ENCODE results near the gene VAC14.

The VAC14 gene

DNA sequence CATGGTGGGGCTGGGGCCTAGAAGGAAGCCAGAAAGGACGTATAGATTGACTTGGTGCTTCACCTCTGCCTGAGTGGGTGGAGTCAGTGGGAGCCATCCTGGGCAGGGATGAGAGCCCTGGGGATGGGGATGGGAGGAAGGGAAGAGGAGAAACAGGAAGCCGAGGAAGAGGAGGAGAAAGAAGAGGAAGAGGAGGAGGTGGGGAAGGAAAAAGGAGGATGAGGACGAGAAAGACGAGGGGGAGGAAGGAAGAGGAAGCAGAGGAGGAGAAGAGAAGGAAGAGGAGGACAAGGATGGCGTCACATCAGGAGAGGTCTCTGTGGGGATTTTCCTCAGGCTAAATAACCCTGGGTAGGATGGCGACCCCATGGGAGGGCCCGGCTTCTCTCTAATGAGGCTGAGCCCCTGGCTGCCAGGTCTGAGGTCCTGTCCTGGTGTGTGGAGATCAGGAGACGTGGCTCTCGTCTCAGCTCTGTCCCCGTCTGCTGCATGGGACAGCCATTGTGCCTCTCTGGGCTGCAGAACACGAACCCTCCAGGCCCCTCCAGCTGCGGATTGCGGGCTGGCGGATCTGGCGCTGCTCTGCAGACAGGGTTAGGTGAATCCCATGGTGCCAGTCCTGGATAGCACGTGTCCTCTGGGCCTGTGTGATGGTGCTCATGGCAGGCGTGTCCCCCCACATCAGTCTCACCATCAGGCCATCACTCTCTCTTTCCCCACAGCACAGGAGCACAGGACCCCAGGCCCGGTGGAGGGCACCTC lies 79.6 kb downstream of the VAC14 start:
- DNase-seq = no peak

- no peak for DNase-seq
Observed at GRCh38 chr16:70720425-70721201, 80.3 kb downstream of the VAC14 start.

- no peak for DNase-seq
Observed at GRCh38 chr16:70717065-70717464, 83.9 kb downstream of the VAC14 start.

- no peak for DNase-seq
Observed at GRCh38 chr16:70715860-70716357, 85.0 kb downstream of the VAC14 start.

GRCh38 chr16:70715055-70715858 lies 85.7 kb downstream of the VAC14 start:
- DNase-seq = no peak

DNA sequence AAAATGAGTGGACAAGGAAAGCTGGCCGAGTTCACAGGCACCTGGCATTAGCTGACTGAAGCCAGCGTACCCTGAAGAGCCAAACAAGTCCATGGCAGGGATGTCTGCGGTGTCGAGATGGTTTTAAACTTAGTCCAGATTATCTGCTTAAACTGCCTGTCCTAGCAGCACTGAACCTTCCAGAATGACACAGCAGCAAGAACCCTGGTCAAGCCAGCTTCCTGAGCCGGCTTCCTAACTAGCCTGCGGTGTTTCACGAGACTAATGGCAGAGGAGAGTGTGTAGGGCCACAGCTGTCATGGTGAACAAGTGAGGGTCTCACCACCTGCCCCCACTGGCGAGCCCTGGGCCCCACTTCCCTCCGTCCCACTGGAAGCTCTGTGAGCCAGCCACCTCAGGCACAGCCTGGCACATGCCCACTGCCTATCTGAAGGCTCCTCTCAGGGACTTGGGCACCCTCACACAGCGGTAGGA lies 86.3 kb downstream of the VAC14 start:
- DNase-seq = no peak

- no peak for DNase-seq
Observed at GRCh38 chr16:70713824-70714223, 87.1 kb downstream of the VAC14 start.

GRCh38 chr16:70713342-70713741 lies 87.6 kb downstream of the VAC14 start:
- DNase-seq = no peak

DNA sequence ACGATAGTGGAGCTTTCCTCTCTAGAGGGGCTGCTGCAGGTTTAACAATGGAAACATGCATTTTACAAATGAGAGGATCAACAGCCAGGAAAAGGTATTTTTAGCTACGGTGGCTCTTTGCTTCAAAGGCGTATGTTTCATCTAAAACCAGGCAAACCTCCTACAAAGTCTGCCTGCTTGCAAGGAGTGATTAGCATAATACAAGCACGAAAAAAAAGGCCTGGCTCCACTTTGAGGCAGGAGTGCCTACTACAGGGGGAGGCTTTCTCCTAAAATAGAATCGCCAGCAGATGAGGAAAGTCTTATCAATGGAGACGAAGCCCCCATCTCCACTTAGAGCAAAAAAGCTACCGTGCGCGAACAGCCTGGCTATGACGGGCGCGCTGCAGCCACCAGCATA lies 88.0 kb downstream of the VAC14 start:
- DNase-seq = no peak

GRCh38 chr16:70712359-70712758 lies 88.6 kb downstream of the VAC14 start:
- no peak for DNase-seq

DNA sequence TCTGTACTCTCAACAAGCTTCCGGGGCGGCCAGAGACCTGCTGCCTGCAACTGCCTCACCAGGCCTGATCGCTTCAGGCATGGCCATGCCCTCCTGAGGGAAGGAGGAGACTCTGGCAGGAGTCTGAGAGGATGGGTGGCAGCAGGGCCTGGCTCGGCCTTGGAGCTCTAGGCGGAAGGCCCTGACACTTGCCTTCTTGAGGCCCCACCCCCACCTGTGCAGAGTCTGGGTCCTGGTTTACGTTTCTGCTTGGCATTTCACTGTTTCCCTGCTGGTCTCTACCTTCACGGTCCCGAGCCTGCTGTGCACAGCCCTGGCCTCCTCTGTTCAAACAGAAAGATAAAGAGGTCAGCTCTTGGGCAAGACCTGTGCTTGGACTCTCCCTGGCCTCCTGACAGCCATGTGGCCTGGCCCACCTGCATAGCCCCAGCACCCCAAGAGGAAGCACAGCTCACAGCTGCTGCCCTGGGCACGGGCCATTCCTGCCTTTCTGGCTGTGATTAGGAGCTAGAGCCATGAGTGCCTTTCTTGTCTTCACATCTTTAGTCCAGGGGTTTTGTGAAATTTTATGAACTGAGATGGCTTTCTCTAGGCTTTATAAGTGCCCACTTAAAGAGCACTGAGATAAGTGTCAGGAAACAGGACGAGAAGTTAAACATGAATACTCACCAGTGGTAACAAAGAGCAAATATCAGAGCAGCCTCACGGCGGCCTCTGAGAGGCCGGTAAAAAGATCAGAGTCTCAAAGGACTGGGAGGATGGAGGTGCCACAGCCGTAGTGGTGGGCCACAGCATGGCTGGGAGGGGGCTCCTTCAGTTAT lies 89.5 kb downstream of the VAC14 start:
- no peak for DNase-seq

DNA sequence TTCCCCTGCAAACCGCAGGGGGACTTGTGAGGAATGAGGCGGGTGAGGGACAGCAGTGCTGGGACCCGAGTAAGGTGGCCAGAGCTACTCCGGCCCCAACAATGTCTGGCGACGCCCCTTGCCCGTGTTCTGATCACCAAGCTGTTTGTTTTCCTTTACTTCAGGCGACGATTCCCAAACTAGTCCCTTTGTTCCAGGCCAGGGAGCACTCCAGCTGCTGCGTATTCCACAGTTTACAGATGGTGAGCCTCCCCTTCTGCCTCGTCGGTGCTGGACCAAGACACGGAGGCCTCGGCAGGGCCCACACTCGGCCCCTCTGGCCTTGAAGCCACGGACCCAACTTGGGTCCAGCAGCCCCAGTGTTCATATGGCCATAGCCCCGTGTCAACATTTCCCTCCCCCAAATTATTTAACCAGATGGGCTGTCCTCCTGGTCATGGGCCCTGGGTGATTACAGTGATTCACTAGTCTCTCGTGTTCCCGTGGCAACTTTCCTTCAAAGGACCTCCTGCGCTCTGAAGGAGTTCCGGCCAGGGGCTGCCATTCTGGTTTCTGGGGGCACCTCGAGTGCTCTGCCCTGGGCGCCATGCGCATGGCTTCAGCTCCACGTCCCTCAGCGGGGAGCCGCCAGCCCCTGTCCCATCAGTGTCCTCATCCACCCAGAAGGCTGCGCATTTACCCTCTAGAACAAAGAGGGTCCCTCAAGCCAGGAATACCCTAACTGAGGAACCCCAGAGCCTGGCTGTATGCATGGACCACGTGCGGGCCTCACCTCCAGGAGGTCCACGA lies 90.3 kb downstream of the VAC14 start:
- no peak for DNase-seq

DNA sequence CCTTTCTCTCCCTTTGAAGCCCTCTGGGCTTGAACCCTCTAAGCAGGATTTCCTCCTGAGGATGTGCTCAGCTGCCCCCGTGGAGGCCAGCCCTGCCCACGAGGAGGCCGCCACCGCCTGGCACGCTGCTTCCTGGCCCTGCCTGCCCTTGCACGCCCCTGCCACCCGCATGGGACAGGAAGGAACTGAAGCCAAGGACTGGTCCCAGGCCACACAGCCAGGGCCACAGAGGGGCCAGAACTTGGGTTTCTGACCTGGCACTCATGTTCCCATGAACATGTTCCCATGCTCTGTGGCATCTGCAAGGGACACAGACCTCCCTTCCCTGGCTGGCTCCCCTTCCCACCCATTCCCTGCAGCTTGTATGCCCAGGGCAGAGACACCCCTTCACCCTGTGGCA lies 91.0 kb downstream of the VAC14 start:
- no peak for DNase-seq

- no peak for DNase-seq
Observed at GRCh38 chr16:70709457-70709856, 91.5 kb downstream of the VAC14 start.

DNA sequence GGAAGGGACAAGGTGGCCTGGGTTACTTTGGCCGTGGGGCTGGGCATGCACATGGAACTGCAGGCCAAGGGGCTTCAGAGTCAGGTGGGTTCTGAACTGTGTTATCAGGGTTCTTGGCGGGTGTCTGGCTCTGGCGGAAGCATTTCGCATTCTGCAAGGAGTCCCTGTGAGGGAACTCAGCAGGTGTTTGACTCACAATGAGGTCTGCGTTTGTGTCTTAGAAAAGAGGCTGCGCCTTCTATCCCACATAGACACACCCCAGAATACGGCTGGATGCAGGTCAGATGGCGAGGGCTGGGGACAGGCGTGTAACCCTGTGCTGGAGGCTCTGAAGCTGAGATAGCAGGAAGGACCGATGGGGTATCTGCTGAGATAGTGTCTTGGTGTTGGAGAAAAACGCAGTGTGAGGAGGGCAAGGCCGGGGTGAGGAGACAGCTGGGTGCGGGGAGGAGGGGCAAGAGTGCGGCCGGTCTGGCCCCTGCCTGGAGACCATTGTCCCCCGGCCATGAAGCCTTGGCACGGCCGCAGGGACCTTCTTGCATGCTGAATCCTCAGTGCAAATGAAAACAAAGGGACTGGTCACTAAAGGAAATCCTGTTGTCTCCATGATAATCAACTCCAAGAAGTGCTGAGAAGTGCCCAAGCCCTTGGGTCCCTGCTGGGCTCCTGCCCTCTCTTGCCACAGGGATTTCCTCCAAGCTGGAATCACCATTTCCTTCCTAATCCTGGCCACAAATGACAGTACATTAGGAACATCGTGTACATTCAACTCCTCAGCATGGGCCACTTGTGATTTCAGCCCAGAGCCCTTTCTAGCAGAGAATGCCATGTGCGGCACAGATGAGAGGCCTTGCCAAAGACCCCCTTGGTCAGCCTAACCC lies 92.4 kb downstream of the VAC14 start:
- DNase-seq = no peak

DNA sequence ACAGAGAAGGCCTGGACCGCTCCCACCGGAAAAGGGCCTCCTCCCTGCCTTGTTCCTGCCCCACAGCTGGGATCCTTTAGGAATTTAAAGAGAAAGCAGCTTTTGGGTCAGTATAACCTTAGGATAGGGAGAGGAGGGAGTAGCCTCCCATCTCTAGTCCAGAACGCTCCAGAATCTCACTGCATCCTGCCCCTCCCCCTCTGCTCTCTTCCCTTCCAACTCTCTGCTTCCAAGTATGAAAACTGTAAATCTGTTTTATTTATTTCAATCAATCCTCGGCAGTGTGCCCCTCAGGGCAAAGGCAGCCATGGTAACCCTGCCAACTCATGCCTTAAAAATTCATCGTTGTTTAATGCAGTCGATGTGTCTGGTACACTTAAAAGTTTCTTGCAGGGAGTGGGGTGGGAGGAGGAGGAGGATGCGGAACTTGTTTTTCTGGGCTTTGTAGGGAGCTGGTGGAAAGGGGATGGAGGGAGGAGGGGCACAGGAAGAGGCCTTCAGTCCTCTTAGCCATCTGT lies 94.0 kb downstream of the VAC14 start:
- DNase-seq = no peak

GRCh38 chr16:70705056-70705455 lies 95.9 kb downstream of the VAC14 start:
- DNase-seq = no peak

DNA sequence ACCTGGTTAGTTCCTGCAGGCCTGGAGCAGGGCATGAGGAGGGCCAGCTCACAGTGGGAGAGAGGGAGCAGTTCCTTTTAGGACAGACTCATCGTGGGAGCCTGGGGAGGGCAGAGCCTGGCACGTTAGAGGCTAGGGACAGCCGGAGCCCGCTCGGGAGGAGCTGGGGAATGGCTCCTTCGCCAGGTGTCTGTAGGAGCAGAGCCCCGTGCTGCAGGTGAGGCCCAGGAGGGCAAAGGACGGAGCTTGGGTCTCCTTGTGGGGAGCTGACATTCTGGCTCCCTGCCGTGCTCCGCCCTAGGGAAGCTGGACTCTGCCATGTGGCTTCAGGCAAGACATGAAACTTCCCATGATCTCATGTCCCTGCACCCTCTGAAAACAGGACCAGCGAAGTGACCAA lies 96.4 kb downstream of the VAC14 start:
- no peak for DNase-seq

- DNase-seq = no peak
Observed at GRCh38 chr16:70703835-70704381, 97.0 kb downstream of the VAC14 start.

Measured in activated CD4-positive, alpha-beta T cell treated with anti-CD3 and anti-CD28 coated beads, Interleukin-2, amount 50 U/mL, for 16 hours (primary cell).